Measurements from ENCODE around the gene RALGAPA2.

The RALGAPA2 gene

DNA sequence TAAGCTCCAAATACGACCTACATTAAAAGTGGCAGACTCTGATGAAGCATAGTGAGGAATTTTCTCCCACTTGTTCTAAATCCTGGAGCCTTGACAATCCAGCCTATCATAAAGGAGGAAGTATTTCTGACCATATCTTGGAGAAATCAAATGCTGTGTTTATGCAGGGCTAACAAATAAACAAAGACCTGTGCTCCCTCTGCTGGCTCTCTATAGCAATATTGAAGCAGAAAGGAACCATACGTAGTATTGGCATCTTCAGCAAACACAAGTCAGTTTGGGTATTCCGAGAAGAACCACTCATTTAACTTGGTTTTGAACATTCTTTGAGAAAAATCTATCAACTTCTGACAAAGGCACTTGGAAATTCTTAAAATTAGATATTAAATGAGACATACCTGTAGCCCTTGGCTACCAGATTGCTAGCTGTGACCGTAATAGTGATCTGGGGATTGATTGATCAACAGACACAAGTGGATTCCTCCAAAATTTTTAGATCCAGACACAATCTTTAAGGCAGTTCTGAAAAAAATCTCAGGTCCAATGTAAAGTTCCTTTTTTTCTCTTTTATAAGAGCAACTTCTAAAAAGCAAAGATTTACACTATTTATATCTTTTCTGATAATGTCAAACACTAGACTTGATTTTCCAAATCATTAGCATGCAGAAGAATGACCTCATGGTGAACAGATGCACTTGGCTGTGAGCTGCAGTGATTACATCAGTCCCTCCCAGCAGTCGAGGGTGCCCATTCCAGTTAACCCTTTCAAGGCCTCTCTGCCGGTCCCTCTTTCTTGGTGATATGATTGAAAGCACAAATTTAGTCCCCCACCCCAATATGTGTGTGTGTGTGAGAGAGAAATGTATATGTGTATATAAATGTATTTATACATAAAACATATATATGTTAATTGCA, 304.3 kb downstream of the RALGAPA2 start:
- TF ChIP-seq, protein P1, sequence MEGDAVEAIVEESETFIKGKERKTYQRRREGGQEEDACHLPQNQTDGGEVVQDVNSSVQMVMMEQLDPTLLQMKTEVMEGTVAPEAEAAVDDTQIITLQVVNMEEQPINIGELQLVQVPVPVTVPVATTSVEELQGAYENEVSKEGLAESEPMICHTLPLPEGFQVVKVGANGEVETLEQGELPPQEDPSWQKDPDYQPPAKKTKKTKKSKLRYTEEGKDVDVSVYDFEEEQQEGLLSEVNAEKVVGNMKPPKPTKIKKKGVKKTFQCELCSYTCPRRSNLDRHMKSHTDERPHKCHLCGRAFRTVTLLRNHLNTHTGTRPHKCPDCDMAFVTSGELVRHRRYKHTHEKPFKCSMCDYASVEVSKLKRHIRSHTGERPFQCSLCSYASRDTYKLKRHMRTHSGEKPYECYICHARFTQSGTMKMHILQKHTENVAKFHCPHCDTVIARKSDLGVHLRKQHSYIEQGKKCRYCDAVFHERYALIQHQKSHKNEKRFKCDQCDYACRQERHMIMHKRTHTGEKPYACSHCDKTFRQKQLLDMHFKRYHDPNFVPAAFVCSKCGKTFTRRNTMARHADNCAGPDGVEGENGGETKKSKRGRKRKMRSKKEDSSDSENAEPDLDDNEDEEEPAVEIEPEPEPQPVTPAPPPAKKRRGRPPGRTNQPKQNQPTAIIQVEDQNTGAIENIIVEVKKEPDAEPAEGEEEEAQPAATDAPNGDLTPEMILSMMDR (IDR thresholded peaks at IDR 0.05; ENCODE audit: borderline replicate concordance, insufficient read depth, low read depth, low read length), result 0 out of 2 replicates have a peak, but pooled peaks have one; percentile 3

GRCh38 chr20:20406306-20406705, 306.1 kb downstream of the RALGAPA2 start:
- no peak overlapping the region for H3K4me3 ChIP-seq (ENCODE audit: low read depth, low read length)
- TF ChIP-seq, protein P1 (IDR thresholded peaks at IDR 0.05; ENCODE audit: borderline replicate concordance, insufficient read depth, low read depth, low read length), result no peak

More for the DNA sequence above, 304.3 kb downstream of the RALGAPA2 start:
- H3K4me3 ChIP-seq (ENCODE audit: low read depth, low read length), result no peak overlapping the region

- no peak overlapping the region for H3K4me3 ChIP-seq (ENCODE audit: low read depth, low read length)
- TF ChIP-seq, protein P1 (IDR thresholded peaks at IDR 0.05; ENCODE audit: borderline replicate concordance, insufficient read depth, low read depth, low read length), result no peak
These were observed 306.8 kb downstream of the RALGAPA2 start for GRCh38 chr20:20405623-20406022.

- H3K4me3 ChIP-seq (ENCODE audit: low read depth, low read length), result no peak overlapping the region
- TF ChIP-seq, protein P1 (IDR thresholded peaks at IDR 0.05; ENCODE audit: borderline replicate concordance, insufficient read depth, low read depth, low read length), result no peak
These were observed 307.8 kb downstream of the RALGAPA2 start for GRCh38 chr20:20404633-20405032.

GRCh38 chr20:20401991-20402390, 310.5 kb downstream of the RALGAPA2 start:
- TF ChIP-seq, protein P1 (IDR thresholded peaks at IDR 0.05; ENCODE audit: borderline replicate concordance, insufficient read depth, low read depth, low read length), result no peak

GRCh38 chr20:20399531-20400500, 312.6 kb downstream of the RALGAPA2 start:
- TF ChIP-seq, protein P1 (IDR thresholded peaks at IDR 0.05; ENCODE audit: borderline replicate concordance, insufficient read depth, low read depth, low read length), result no peak
- no peak overlapping the region for H3K4me3 ChIP-seq (ENCODE audit: low read depth, low read length)

More at GRCh38 chr20:20401991-20402390, 310.5 kb downstream of the RALGAPA2 start:
- no peak overlapping the region for H3K4me3 ChIP-seq (ENCODE audit: low read depth, low read length)
